NOMO-1 (cell line): ENCODE results near the gene TMPRSS9.

ENCODE experiments used
- DNase-seq, 2 experiments: peaks; one replicate each; lab custom pipeline; 2025; ENCODE audit not compliant: unreplicated experiment in 2 of 2; lab: John Stamatoyannopoulos, UW

Gene TMPRSS9

DNA sequence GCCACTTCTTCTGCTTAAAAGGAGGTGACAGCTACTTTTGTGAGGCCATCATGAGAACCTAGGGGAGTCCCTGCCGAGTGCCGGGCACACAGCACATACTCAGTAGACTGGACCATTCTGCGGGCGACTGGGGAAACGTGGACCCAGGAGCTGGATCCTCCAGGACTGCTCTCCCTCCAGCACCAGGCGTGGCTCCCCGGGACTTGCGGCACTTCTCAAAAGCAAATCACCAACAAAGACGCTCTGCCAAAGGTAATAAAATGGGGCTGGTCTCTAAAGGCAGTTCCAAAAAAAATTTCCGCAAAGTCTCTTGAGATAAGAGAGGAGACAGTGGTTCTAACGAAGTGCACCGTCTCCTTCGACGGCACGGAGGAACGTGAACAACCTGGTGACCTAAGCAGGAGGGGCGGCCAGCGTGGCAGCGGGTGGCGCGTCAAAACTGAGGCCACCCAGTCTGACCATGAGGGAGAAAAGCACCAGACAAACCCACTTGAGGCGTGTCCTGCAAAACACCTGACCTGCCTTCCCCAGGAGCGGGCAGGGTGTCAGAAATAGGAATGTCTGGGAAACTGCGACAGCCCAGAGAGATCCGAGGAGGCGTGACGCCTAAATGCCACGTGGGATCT, 1.4 kb upstream of the TMPRSS9 start:
- no peak for DNase-seq

DNA sequence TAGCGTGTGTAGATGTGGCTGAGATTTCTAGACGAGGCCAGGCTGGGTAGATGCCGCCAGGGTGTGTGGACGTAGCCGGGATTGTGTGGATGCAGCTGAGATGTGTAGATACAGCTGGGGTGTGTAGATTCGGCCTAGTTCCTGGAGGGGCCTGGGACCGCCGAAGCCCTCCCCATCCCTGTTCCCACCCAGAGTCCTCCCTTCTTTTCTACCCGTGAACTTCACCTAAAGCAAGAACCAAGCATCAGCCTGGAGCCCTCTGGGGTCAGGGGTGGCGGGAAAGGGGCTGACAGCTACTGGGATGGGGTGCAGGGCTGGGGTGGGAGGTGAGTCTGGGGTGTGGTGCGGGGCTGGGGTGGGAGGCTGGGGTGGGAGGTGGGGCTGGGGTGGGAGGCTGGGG, 768 bp downstream of the TMPRSS9 start:
- no peak for DNase-seq

DNA sequence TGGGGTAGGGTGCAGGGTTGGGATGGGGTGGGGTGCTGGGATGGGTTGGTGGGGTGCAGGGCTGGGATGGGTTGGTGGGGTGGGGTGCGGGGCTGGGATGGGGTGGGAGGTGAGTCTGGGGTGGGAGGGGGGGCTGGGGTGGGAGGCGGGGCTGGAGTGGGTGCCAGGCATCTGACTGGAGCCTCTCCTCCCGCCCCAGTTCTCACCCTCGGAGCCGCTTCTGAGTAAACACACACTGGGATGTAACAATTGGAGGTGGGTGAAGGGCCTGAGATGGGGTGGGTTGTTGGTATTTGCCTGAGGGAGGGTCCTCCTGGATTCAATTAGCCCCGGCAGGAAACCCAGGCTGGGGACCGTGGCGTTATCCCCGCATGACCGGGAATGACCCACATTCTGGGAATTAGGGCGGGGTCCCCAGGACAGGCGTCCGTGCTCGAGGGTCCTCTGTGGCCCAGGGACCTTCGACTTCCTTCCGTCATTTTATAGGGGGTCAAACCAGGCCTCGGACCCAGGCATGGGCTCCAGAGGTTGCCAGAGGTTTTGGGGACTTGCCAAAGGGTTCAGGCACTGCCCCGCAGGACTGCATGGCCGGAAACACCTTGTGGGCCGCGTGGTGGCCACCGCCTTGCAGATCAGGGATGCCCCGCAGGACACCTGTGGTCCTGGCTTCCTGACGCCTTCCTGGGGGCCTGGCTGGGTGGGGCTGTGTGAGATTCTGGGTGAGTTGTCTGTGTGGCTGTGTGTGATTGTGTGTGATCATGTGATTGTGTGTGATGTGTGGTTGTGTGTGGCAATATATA, 1.4 kb downstream of the TMPRSS9 start:
- no peak for DNase-seq

- no peak for DNase-seq
Measured at GRCh38 chr19:2362046-2362969, 2.2 kb downstream of the TMPRSS9 start.

GRCh38 chr19:2362970-2363300, 2.9 kb downstream of the TMPRSS9 start:
- no peak for DNase-seq

- DNase-seq: no peak
Measured at GRCh38 chr19:2363419-2363818, 3.4 kb downstream of the TMPRSS9 start.

GRCh38 chr19:2365201-2365970, 5.3 kb downstream of the TMPRSS9 start:
- DNase-seq: no peak

GRCh38 chr19:2371656-2372055, 11.6 kb downstream of the TMPRSS9 start:
- DNase-seq: no peak

- no peak for DNase-seq
Measured at GRCh38 chr19:2372076-2372612, 12.1 kb downstream of the TMPRSS9 start.

- no peak for DNase-seq
Measured at GRCh38 chr19:2374808-2375207, 14.7 kb downstream of the TMPRSS9 start.

DNA sequence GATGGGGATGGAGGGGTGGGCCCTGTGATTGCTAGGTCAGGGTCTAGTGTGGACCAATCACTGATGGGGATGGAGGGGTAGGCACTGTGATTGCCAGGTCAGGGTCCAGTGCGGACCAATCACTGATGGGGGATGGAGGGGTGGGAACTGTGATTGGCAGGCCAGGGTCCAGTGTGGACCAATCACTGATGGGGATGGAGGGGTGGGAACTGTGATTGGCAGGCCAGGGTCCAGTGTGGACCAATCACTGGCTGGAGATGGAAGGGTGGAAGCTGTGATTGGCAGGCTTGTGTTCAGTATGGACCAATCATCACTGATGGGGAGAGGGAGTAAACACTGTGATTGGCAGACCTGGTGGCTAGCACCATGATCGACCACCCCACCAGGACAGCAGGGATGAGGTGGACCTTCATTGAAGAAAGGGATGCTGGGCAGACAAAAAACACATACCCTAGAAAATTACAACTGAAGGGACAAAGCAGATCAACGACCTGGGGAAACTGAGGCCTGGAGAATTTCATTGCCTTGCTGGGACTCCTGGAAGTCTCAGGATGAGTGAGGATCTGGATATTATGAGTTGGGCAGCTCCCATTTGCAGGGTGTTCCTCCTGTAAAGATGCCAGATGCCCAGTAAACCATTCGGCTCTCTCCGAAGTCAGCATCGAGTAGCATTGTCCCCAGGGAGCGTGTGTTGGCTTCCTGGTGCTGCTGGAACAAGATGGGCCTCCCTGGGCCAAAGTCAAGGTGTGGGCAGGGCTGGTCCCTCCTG, 15.5 kb downstream of the TMPRSS9 start:
- no peak for DNase-seq

DNA sequence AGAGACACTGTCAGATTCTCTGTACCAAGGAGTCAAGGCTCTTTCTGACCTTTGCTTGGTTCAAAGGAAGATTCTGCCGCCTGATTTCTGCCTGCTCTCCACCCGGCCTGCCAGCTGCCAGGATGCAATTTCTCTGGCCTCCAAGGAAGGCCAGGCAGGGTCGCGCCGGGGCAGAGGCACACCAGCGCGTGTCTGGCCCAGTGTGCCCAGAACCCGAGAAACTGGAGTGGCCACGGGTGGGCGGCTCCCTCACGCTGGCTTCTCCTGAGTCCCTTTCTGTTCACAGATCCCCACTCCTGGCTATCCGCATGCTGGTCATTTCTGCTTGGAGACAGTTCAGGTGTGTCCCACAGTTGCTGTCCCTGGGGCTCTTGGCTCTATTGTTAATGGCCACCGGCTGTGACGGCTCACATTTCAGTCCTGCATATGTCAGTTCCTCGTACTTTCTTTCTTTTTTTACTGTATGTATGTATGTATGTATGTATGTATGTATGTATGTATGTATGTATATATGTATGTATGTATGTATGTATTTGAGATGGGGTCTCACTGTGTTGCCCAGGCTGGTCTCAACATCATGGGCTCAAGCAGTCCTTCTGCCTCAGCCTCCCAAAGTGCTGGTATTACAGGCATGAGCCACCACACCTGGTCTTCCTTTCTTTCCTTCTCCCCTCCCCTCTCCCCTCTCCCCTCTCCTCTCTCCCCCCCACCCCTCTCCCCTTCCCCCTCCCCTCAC, 16.9 kb downstream of the TMPRSS9 start:
- no peak for DNase-seq

DNA sequence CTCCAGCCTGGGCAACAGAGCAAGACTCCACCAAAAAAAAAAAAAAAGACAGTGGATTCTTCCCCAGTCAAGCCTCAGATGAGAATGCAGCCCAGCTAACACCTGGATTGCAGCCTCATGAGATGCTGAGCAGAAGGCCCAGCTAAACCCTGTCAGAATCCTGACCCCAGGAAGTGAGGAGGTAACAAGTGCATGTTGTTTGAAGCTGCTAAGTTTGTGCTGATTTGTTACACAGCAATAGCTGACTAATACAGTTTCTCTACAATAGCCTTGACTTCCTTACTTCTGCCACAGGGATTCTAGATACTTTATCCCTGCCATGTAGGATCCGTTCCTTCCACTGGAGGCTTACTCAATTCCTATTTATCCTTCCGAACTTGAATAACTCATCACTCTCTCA, 20.5 kb downstream of the TMPRSS9 start:
- no peak for DNase-seq

- DNase-seq: no peak
Measured at GRCh38 chr19:2381148-2381820, 21.2 kb downstream of the TMPRSS9 start.

DNA sequence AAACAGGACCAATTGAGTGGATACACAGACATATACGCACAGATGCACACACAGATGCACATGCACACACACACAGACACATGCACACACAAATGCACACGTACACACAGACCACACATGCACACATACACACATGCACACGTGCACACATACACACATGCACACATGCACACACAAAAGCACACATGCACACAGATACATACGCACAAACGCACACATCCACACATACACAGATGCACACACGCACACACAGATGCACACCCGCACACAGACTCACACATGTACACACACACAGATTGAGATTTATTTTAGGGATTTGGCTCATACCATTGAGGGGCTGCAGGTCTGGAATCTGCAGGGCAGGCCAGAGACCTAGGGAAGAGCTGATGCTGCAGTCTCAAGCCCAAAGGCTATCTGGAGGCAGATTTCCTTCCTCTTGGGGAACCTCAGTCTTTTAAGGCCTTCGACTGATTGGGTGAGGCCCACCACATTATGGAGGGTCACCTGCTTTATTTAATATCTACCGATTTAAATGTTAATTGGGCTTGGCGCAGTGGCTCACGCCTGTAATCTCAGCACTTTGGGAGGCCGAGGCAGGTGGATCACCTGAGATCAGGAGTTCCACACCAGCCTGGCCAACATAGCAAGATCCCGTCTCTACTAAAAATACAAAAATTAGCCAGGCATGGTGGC, 22.6 kb downstream of the TMPRSS9 start:
- DNase-seq: no peak

DNA sequence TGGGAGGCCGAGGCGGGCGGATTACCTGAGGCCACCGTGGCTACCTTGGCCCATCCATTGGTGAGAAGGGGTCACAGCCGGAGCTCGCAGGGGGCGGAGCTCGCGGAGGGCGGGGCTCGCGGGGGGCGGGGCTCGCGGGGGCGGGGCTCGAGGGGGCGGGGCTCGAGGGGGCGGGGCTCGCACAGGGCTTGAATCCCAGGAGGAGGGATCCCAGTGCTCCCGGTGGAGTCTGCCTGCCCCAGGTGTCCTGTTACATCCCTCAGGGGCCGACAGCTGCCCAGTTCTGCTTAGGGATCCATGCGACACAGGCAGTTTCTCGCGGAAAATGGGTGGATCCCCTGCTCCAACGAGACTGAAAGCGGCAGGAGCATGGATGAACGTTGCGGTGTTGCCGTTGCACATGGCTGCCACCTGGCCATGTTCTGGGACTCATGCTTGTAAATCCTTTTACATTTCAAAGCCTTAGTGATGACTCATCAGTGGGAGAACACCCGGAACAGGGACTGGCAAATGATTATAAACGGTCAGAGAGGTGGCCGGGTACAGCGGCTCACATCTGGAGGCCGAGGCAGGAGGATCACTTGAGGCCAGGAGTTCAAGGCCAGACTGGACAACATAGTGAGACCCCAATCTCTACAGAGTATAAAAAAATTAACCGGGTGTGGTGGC, 25.1 kb downstream of the TMPRSS9 start:
- DNase-seq: no peak
